HepG2 (cell line): ENCODE data around the gene SMO. TPM values are rescaled to one million over a fixed set of nuclear protein-coding genes. Genes with fewer than 3 reads are reported as not detected.

ENCODE experiments used
- ATAC-seq: fragments of 200-7000 bp; cut with Tn5 transposase; 3 replicates; pipeline ENCODE4 v1.9.1; 2020; ENCODE audit warnings: mild to moderate bottlenecking, moderate library complexity
- BruUV-seq: library from RNA; stranded (reverse); fragments of 400-500 nt; replicated peaks from 2 replicates; lab custom pipeline; 2021; lab: Mats Ljungman, UMichigan
- CTCF ChIA-PET: fragments of 300-600 bp; formaldehyde crosslinking; extraction: SDS; loops from one replicate; lab custom pipeline; 2021; ENCODE audit warnings: low total read pairs, inconsistent platforms, low intra/inter-chr PET ratio; lab: Yijun Ruan, JAX
- POLR2A ChIA-PET: fragments of 350-600 bp; sonication (Branson Sonifier 250); formaldehyde crosslinking; loops from one replicate; lab custom pipeline; 2020; ENCODE audit warnings: antibody characterized with exemption, inconsistent platforms; lab: Yijun Ruan, JAX
- DNase-seq: peaks from one replicate; pipeline ENCODE4 v3.0.0-alpha.2; 2015; ENCODE audit warnings: low spot score
- FAIRE-seq: peaks from 3 replicates; lab custom pipeline; 2011; peaks lifted over from hg19 to GRCh38; lab: Jason Lieb, UNC
- H2AFZ ChIP-seq: one replicate; pipeline ENCODE4 v1.6.1; 2011; ENCODE audit warnings: low read length, inconsistent platforms
- H3K27ac ChIP-seq: fragments of 300-600 bp; 3 replicates; pipeline ENCODE4 v1.8.0; 2011; ENCODE audit warnings: mixed run types, mild to moderate bottlenecking, mixed read lengths, low read length, inconsistent platforms; ENCODE audit not compliant: insufficient read depth; ENCODE audit errors: extremely low read length
- H3K27me3 ChIP-seq, 2 experiments: fragments of 200-600 bp in 1 of 2; 2 replicates in 1 of 2; 3 replicates in 1 of 2; pipeline versions ENCODE4 v1.6.0 to v1.8.0; 2011; ENCODE audit warnings: low read length in 2 of 2, mild to moderate bottlenecking in 2 of 2, moderate library complexity in 2 of 2, inconsistent platforms in 1 of 2; ENCODE audit not compliant: insufficient read depth in 2 of 2, control insufficient read depth in 1 of 2
- H3K36me3 ChIP-seq, 2 experiments: fragments of 200-600 bp in 1 of 2; replicated peaks in 1 of 2; 2 replicates in 1 of 2; 3 replicates in 1 of 2; pipeline versions ENCODE4 v1.5.1 to v1.8.0; 2011; ENCODE audit warnings: low read length in 2 of 2, inconsistent platforms in 1 of 2; ENCODE audit not compliant: insufficient read depth in 2 of 2, control insufficient read depth in 1 of 2
- H3K4me1 ChIP-seq: 2 replicates; pipeline ENCODE4 v1.5.1; 2012; ENCODE audit warnings: low read length, inconsistent platforms; ENCODE audit not compliant: insufficient read depth
- H3K4me2 ChIP-seq: 2 replicates; pipeline ENCODE4 v1.6.0; 2011; ENCODE audit warnings: low read depth, low read length, inconsistent platforms
- H3K4me3 ChIP-seq, 3 experiments: fragments of 200-600 bp in 1 of 3; sonication (generic), shearing (Covaris generic) in 1 of 3; replicated peaks in 1 of 3; 2 replicates each; pipeline ENCODE4 v1.5.1; 2011 to 2016; ENCODE audit warnings: low read length in 3 of 3, inconsistent platforms in 2 of 3, low read depth in 2 of 3, mild to moderate bottlenecking in 2 of 3, control low read depth in 1 of 3, mixed read lengths in 1 of 3; ENCODE audit not compliant: insufficient read depth in 1 of 3
- H3K79me2 ChIP-seq: one replicate; pipeline ENCODE4 v1.6.1; 2011; ENCODE audit warnings: low read length, inconsistent platforms; ENCODE audit not compliant: insufficient read depth
- H3K9ac ChIP-seq: 2 replicates; pipeline ENCODE4 v1.6.0; 2011; ENCODE audit warnings: mild to moderate bottlenecking, low read depth, low read length, inconsistent platforms; ENCODE audit not compliant: insufficient read depth
- H3K9me3 ChIP-seq: 2 replicates; pipeline ENCODE4 v1.5.1; 2012; ENCODE audit warnings: mild to moderate bottlenecking, low read length
- H4K20me1 ChIP-seq: 2 replicates; pipeline ENCODE4 v1.6.0; 2011; ENCODE audit warnings: inconsistent platforms, mild to moderate bottlenecking, low read length, moderate library complexity; ENCODE audit not compliant: insufficient read depth
- AGO2 ChIP-seq: fragments of 200-400 bp; formaldehyde crosslinking; optimal IDR thresholded peaks from 2 replicates; pipeline ENCODE3; 2017; ENCODE audit warnings: mild to moderate bottlenecking, low read depth, low read length, moderate library complexity
- ATF1 ChIP-seq: IDR thresholded peaks from 2 replicates; pipeline ENCODE4 v1.6.1; 2016; ENCODE audit warnings: mild to moderate bottlenecking, control low read depth
- CREB3 ChIP-seq: sonication (generic); formaldehyde crosslinking; IDR thresholded peaks from 2 replicates; pipeline ENCODE4 v1.5.0; 2020; ENCODE audit warnings: missing genetic modification reagents
- GLI4 ChIP-seq: sonication (generic); formaldehyde crosslinking; IDR thresholded peaks from 2 replicates; pipeline ENCODE4 v1.5.1; 2020; ENCODE audit warnings: missing genetic modification reagents, mild to moderate bottlenecking, moderate library complexity, borderline replicate concordance
- HDAC2 ChIP-seq: sonication (generic); formaldehyde crosslinking; IDR thresholded peaks from 2 replicates; pipeline ENCODE4 v1.4.0; 2020; ENCODE audit warnings: missing genetic modification reagents
- MXD1 ChIP-seq: sonication (generic); formaldehyde crosslinking; IDR thresholded peaks from 2 replicates; pipeline ENCODE4 v1.4.0; 2020; ENCODE audit warnings: mild to moderate bottlenecking, missing genetic modification reagents
- NR2F1 ChIP-seq, 2 experiments: fragments of 450-650 bp in 1 of 2; formaldehyde crosslinking in 1 of 2; IDR thresholded peaks; 2 replicates each; pipeline versions ENCODE4 v1.5.0 to v1.6.1; 2016 to 2020; ENCODE audit warnings: mild to moderate bottlenecking in 1 of 2, missing compliant biosample characterization in 1 of 2, missing genetic modification reagents in 1 of 2, moderate library complexity in 1 of 2
- TBX3 ChIP-seq: fragments of 450-650 bp; IDR thresholded peaks from 2 replicates; pipeline ENCODE4 v1.6.1; 2017; ENCODE audit warnings: antibody characterized with exemption, mild to moderate bottlenecking, inconsistent platforms, borderline replicate concordance
- ZNF281 ChIP-seq: sonication (generic); formaldehyde crosslinking; IDR thresholded peaks from 2 replicates; pipeline ENCODE4 v1.4.0; 2020; ENCODE audit warnings: missing genetic modification reagents, borderline replicate concordance
- ZNF460 ChIP-seq: sonication (generic); formaldehyde crosslinking; IDR thresholded peaks from 2 replicates; pipeline ENCODE4 v1.5.1; 2020; ENCODE audit warnings: missing genetic modification reagents, mild to moderate bottlenecking, borderline replicate concordance
- ZNF501 ChIP-seq: sonication (generic); formaldehyde crosslinking; IDR thresholded peaks from 2 replicates; pipeline ENCODE4 v1.5.1; 2020; ENCODE audit warnings: mild to moderate bottlenecking, moderate library complexity, missing genetic modification reagents
- ZNF629 ChIP-seq: sonication (generic); formaldehyde crosslinking; conservative IDR thresholded peaks from 2 replicates; pipeline ENCODE4 v1.5.0; 2020; ENCODE audit warnings: missing genetic modification reagents
- WGBS: methylation state at CpG from one replicate; pipeline ENCODE4 v1.1.6; 2017; ENCODE audit warnings: low lambda C conversion rate; 5-methylcytosine and 5-hydroxymethylcytosine counted together
- in situ Hi-C: cut with HindIII; loops from 2 replicates; pipeline ENCODE4 v1.10.0; 2017; ENCODE audit warnings: low pct_unique_long_range_greater_than_20kb; ENCODE audit not compliant: extremely low pct_ligation_motif_present
- intact Hi-C: fragments of 100-400 bp; cut with micrococcal nuclease; formaldehyde crosslinking; loops from one replicate; pipeline ENCODE4 v1.10.0; 2022; ENCODE audit not compliant: unreplicated experiment
- polyA plus RNA-seq, 8 experiments: library from polyadenylated mRNA; depleted of rRNA in 3 of 8; stranded (reverse) in 7 of 8; unstranded in 1 of 8; fragments of >200 nt; fragmentation: Illumina TruSeq in 4 of 8; extraction: Trizol in 4 of 8; gene quantifications; 2 replicates each; pipeline versions ENCODE4 v1.2.1 to v1.2.3, GENCODE V29; 2011 to 2016; ENCODE audit warnings: low read depth in 4 of 8, missing spikeins in 1 of 8, mixed read lengths in 1 of 8; ENCODE audit not compliant: insufficient read depth in 1 of 8
- total RNA-seq, 5 experiments: library from RNA; depleted of rRNA; stranded (reverse); fragments of >200 nt; fragmentation: Illumina TruSeq; extraction: Trizol; gene quantifications; 2 replicates each; pipeline ENCODE4 v1.2.3, GENCODE V29; 2016; ENCODE audit warnings: low read depth in 1 of 5

SMO gene
- total and polyA plus RNA-seq, 2 of the 13 experiments (the other 11 are each of a cell fraction or from before 2014, with no cell fraction given) = 23.8 to 32.3 TPM

- H3K9ac ChIP-seq = no peak overlapping the region
- FAIRE-seq = no peak
- TF ChIP-seq AGO2 (peak; percentile 29), ZNF501 (CRISPR knock-in tag) (no peak), ATF1 (CRISPR knock-in tag) (no peak), ZNF460 (no peak)
- TF ChIP-seq, all 625 proteins: peak for 1
- CTCF ChIA-PET = interaction anchor here (5.1 kb wide), 1 partner anchor 48 kb away, joined by 50 read pairs; no protein-coding TSS in a partner anchor
- Histone ChIP-seq H3K4me2 (no peak overlapping the region), H3K27me3 (no peaks in the 10 kb centered on the region), H3K4me3 (no peak overlapping the region), H3K27ac (no peak overlapping the region), H3K79me2 (no peaks in the 10 kb centered on the region), H3K36me3 (peaks cover 14 to 30% of the 10 kb centered on the region in 2 experiments; a peak in 4 of 5 replicates), H2AFZ (no peak overlapping the region), H3K4me1 (peaks cover 13% of the 10 kb centered on the region), H3K9me3 (no peaks in the 10 kb centered on the region), H4K20me1 (no peaks in the 10 kb centered on the region; the same call in 1 of the 2 replicates)
- DNase-seq = no peak
- intact Hi-C loops = no loop called here
- no peak for ATAC-seq
- POLR2A ChIA-PET = no interaction called here
- no TSS peak for BruUV-seq
- in situ Hi-C loops = loop anchor here (5.0 kb wide), 1 partner anchor 50 kb away; no protein-coding TSS in a partner anchor
- WGBS = 97% methylated on average over 7 of the region's 14 CpGs
Measured at GRCh38 chr7:129212126-129212525, 23.7 kb downstream of the SMO start.

- ATAC-seq (no peak), FAIRE-seq (no peak), DNase-seq (no peak)
- ChIA-PET POLR2A (no interaction called here), CTCF (no interaction called here)
- BruUV-seq = no TSS peak
- H3K27me3 ChIP-seq = no peaks in the 10 kb centered on the region
- H4K20me1 ChIP-seq = no peaks in the 10 kb centered on the region; the same call in 1 of the 2 replicates
- H2AFZ ChIP-seq = no peak overlapping the region
- H3K9ac ChIP-seq = no peak overlapping the region
- TF ChIP-seq NR2F1 (CRISPR knock-in tag; IDR thresholded peaks at IDR 0.05) (no peak), HDAC2 (no peak), CREB3 (CRISPR knock-in tag) (no peak), TBX3 (no peak), ZNF629 (no peak), MXD1 (CRISPR knock-in tag) (no peak), ZNF281 (CRISPR knock-in tag) (no peak), GLI4 (CRISPR knock-in tag) (no peak)
- WGBS = 100% methylated on average over 2 of the region's 4 CpGs
- no peak overlapping the region for H3K4me3 ChIP-seq
- peaks cover 11 to 26% of the 10 kb centered on the region in 2 experiments; a peak in 4 of 5 replicates for H3K36me3 ChIP-seq
- H3K79me2 ChIP-seq = no peaks in the 10 kb centered on the region
- no peak overlapping the region for H3K4me2 ChIP-seq
- intact Hi-C loops = no loop called here
- peaks cover 18% of the 10 kb centered on the region for H3K4me1 ChIP-seq
- in situ Hi-C loops = loop anchor here (5.0 kb wide), 1 partner anchor 50 kb away; no protein-coding TSS in a partner anchor
- no peaks in the 10 kb centered on the region for H3K9me3 ChIP-seq
- H3K27ac ChIP-seq = no peak overlapping the region
Measured at GRCh38 chr7:129212596-129212995, 24.2 kb downstream of the SMO start.
